Skeletal muscle tissue (tissue), 4 donors: ENCODE results near the gene ADGRB3. TPM values are rescaled to one million over a fixed set of nuclear protein-coding genes. Genes with fewer than 3 reads are reported as not detected.

Experiments used
- H3K27ac ChIP-seq: one replicate; pipeline ENCODE4 v1.7.0; 2013; ENCODE audit warnings: mild to moderate bottlenecking, low read depth, low read length, inconsistent platforms
- H3K27me3 ChIP-seq, 3 donors: one replicate each; pipeline ENCODE4 v1.7.0; 2013; ENCODE audit warnings: low read length in 3 of 3; ENCODE audit not compliant: control insufficient read depth in 3 of 3, insufficient read depth in 3 of 3
- H3K36me3 ChIP-seq, 3 donors: one replicate each; pipeline ENCODE4 v1.7.0; 2013; ENCODE audit warnings: low read length in 3 of 3; ENCODE audit not compliant: control insufficient read depth in 3 of 3, insufficient read depth in 3 of 3
- H3K4me1 ChIP-seq, 3 donors: one replicate each; pipeline ENCODE4 v1.7.0; 2013; ENCODE audit warnings: low read length in 3 of 3, mild to moderate bottlenecking in 3 of 3; ENCODE audit not compliant: control insufficient read depth in 3 of 3, insufficient read depth in 3 of 3
- H3K4me3 ChIP-seq, 3 donors: one replicate each; pipeline ENCODE4 v1.7.0; 2013; ENCODE audit warnings: low read length in 3 of 3
- H3K9ac ChIP-seq, 3 donors: one replicate each; pipeline ENCODE4 v1.7.0; 2013; ENCODE audit warnings: low read length in 3 of 3, mild to moderate bottlenecking in 3 of 3, moderate library complexity in 2 of 3, low read depth in 1 of 3
- H3K9me3 ChIP-seq, 3 donors: one replicate each; pipeline ENCODE4 v1.7.0; 2013; ENCODE audit warnings: low read length in 3 of 3; ENCODE audit not compliant: control insufficient read depth in 3 of 3
- total RNA-seq: library from RNA; depleted of rRNA; stranded (reverse); fragments of >200 nt; gene quantifications from one replicate; pipeline ENCODE4 v1.2.3, GENCODE V29; 2014
- donor health status: Osteomylitis.

Gene ADGRB3
- total RNA-seq, 1 donor from 2014 or later: 3.1 TPM

DNA sequence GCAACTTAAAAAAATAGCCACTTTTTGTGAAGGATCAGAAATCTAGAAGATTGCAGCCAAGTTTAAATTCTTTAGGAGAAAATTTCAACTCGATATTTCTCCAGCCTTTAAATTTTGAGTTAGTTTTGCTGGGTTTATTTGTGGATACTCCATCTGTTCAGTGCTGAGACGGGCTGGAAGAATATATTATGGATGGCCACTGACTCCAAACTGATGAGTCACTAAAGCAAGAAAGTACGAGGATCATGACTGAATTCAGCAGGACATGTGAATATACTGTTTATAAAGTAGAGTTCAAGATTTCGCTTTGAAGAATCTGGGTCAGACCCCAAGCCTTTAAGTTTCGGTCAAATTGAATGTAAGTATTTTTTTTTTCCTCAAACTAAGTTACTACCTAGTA lies 199.5 kb downstream of the ADGRB3 start:
- Histone ChIP-seq H3K27me3 (no peaks in the 10 kb centered on the region), H3K4me3 (no peak overlapping the region), H3K9ac (no peak overlapping the region), H3K9me3 (no peaks in the 10 kb centered on the region), H3K4me1 (no peaks in the 10 kb centered on the region), H3K36me3 (no peaks in the 10 kb centered on the region), H3K27ac (no peak overlapping the region)

DNA sequence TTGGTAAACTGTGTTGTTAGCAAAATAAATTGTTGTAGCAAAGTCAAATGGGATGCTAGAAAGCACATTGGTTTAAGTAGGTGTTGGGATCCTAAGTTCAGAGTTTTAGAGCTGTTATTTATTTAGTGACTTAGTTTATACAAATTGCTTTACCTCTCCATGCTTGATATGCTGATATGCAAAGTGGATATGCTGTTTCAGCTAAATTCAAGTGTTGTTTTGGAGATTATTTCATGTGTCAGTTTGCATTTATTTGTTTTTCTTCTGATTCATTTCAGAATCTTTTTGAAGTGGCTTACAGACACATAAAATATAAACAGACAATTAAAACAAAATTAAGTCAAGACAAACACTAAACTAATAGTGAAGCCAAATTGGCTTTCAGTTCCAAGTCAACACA lies 203.5 kb downstream of the ADGRB3 start:
- no peak overlapping the region for H3K9ac ChIP-seq
- no peak overlapping the region for H3K4me3 ChIP-seq
- no peaks in the 10 kb centered on the region for H3K4me1 ChIP-seq
- H3K27ac ChIP-seq: no peak overlapping the region
- H3K27me3 ChIP-seq: no peaks in the 10 kb centered on the region
- H3K9me3 ChIP-seq: no peaks in the 10 kb centered on the region
- no peaks in the 10 kb centered on the region for H3K36me3 ChIP-seq

DNA sequence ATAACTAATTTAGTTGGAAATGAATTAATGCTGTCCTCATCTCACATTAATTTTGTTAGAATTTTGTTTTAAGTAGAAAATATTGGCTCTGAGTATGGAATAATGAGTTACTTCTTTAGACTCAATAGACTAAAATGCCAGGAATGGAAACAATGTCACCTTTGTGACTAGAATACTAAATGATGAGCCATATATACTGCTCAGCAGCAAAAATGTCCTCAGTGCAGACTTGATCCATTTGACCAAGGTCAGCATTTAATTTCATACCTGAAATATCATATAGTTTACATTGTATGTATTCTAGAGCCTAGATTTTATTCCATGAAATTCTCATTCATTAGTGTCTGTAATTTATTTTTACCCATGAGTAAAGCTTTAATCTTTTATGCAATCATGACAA lies 217.7 kb downstream of the ADGRB3 start:
- no peaks in the 10 kb centered on the region for H3K4me1 ChIP-seq
- no peaks in the 10 kb centered on the region for H3K9me3 ChIP-seq
- H3K9ac ChIP-seq: no peak overlapping the region
- no peaks in the 10 kb centered on the region for H3K27me3 ChIP-seq
- H3K4me3 ChIP-seq: no peak overlapping the region
- H3K36me3 ChIP-seq: no peaks in the 10 kb centered on the region
- H3K27ac ChIP-seq: no peak overlapping the region

- Histone ChIP-seq H3K4me3 (no peak overlapping the region), H3K36me3 (no peaks in the 10 kb centered on the region), H3K9me3 (peaks cover 0 to 4% (median 0%) of the 10 kb centered on the region in 3 donors), H3K9ac (no peak overlapping the region), H3K4me1 (no peaks in the 10 kb centered on the region), H3K27ac (no peak overlapping the region), H3K27me3 (no peaks in the 10 kb centered on the region)
Observed at GRCh38 chr6:68859233-68859632, 224.2 kb downstream of the ADGRB3 start.

DNA sequence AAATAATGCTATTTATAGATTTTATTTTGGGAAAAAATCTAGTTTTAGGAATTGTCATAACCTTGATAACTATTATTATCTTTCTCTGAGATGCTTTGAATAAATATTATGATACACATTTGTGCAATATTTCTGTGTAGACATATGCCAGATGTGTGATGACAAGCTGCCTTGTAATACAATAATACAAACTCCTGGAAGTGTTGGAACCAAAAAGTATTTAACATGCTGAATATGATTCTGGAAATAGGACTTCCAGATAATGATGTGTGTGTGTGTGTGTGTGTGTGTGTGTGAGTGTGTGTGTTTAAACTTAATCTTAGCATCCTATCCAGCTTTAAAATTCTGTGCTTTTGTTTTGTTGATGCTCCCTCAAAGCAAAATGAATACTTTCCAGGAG lies 233.6 kb downstream of the ADGRB3 start:
- Histone ChIP-seq H3K36me3 (no peaks in the 10 kb centered on the region), H3K9me3 (peaks cover 0 to 4% (median 2%) of the 10 kb centered on the region in 3 donors), H3K4me3 (no peak overlapping the region), H3K9ac (no peak overlapping the region), H3K27me3 (no peaks in the 10 kb centered on the region), H3K4me1 (no peaks in the 10 kb centered on the region), H3K27ac (no peak overlapping the region)

DNA sequence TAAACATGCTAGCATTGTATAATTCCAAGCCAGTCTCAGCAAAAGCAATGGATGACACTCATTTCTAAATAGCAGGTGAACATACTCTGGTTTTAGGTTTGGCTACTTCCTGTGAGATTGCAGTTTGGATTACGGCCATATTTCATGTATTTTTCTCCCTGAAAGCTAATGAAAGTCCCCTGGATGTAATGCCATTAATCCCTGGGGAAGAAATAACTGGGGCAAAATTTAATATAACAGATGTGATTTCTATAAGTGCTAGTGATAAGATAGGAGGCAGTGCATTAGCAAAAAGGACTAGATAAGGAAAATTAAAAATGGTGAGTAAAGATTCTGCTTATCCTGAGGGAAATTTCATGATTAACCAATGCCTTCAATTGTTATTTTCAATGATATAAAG lies 238.2 kb downstream of the ADGRB3 start:
- no peak overlapping the region for H3K9ac ChIP-seq
- H3K4me3 ChIP-seq: no peak overlapping the region

DNA sequence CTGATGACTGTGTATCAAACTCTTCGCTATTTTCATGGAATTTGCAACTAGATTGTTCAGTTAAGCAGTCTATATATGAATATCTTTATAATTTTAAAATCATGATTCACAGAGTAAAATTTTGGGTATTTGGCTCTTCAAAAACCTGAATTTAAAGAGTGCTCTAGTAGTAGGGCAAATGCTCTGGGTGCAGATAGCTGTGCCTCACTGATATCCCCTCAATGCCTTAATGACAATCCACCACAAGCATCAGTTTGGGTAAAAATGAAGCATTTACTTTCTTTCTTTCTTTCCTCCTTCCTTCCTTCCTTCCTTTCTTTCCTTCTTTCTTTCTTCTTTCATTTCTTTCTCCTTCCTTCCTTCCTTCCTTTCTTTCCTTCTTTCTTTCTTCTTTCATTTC lies 239.7 kb downstream of the ADGRB3 start:
- no peak overlapping the region for H3K27ac ChIP-seq

More for the DNA sequence above, 238.2 kb downstream of the ADGRB3 start:
- no peaks in the 10 kb centered on the region for H3K36me3 ChIP-seq
- H3K4me1 ChIP-seq: no peaks in the 10 kb centered on the region
- no peaks in the 10 kb centered on the region for H3K27me3 ChIP-seq
- no peaks in the 10 kb centered on the region for H3K9me3 ChIP-seq
- H3K27ac ChIP-seq: no peak overlapping the region

DNA sequence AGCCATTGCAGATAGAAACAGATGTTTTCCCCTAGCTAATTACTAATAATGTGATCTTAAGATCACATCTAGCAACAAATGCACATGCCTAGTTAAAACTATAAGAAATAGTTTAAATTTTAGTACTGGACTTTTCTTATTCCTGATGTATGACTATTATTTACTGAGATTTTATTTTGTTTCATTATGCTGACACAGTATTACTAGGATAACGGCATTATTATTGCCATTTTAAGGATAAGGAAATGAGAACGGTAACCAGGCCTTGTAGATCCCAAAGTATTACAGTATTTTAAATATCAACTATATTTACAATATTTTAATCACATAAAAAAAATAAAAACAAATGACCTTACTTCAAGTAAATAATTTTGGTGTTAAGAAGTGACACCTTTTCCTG lies 240.3 kb downstream of the ADGRB3 start:
- no peaks in the 10 kb centered on the region for H3K4me1 ChIP-seq
- no peaks in the 10 kb centered on the region for H3K9me3 ChIP-seq
- H3K27me3 ChIP-seq: no peaks in the 10 kb centered on the region
- no peak overlapping the region for H3K9ac ChIP-seq
- no peaks in the 10 kb centered on the region for H3K36me3 ChIP-seq
- H3K27ac ChIP-seq: no peak overlapping the region
- H3K4me3 ChIP-seq: no peak overlapping the region

More for the DNA sequence above, 239.7 kb downstream of the ADGRB3 start:
- Histone ChIP-seq H3K9me3 (no peaks in the 10 kb centered on the region), H3K9ac (no peak overlapping the region), H3K4me3 (no peak overlapping the region), H3K4me1 (no peaks in the 10 kb centered on the region), H3K36me3 (no peaks in the 10 kb centered on the region), H3K27me3 (no peaks in the 10 kb centered on the region)

- H3K4me3 ChIP-seq: no peak overlapping the region
- no peak overlapping the region for H3K27ac ChIP-seq
- H3K9me3 ChIP-seq: no peaks in the 10 kb centered on the region
- H3K4me1 ChIP-seq: no peaks in the 10 kb centered on the region
- no peaks in the 10 kb centered on the region for H3K36me3 ChIP-seq
- H3K9ac ChIP-seq: no peak overlapping the region
- no peaks in the 10 kb centered on the region for H3K27me3 ChIP-seq
Observed at GRCh38 chr6:68876792-68877493, 241.9 kb downstream of the ADGRB3 start.

DNA sequence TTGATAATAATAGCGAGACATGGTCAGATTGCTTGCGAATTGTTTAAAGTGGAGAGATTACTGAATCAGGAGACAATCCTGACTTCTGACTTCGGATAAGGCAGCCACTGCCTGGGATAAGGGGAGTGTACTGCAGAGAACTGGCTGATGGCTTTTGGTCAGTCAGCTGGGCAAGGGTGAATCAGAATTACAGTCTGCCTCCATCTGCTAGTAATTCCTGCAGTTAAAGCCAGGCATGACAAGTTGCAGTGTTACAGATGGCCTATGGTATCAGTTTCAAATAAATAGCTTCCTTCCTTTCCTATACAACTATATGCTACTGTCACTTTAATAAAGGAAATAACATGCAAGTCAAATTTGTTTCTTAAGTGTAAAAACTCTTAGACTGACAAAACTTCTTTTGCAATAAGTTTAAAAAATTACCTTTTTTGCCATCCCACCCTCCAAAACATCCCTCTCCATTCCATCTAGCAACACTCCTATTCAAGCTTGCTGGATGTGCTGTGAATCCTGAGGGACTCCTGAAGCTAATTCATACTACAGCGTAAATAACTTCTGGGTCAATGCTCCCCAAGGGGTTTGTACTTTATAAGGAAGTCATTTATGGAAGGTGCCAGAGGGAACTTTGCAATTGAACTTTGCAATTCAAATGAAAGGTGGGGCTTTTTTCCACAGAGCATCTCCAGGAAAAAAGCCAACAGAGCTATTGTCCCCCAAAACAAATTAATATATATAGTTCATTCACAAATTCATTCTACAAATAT lies 245.2 kb downstream of the ADGRB3 start:
- Histone ChIP-seq H3K36me3 (no peaks in the 10 kb centered on the region), H3K9ac (no peak overlapping the region), H3K27me3 (no peaks in the 10 kb centered on the region), H3K4me1 (no peaks in the 10 kb centered on the region), H3K27ac (no peak overlapping the region), H3K9me3 (no peaks in the 10 kb centered on the region), H3K4me3 (no peak overlapping the region)
